CD8-positive, alpha-beta memory T cell (primary cell): ENCODE results near the gene CLPTM1L. TPM values are rescaled to one million over a fixed set of nuclear protein-coding genes. Genes with fewer than 3 reads are reported as not detected.

Experiments
- CTCF ChIA-PET: fragments of 350-600 bp; sonication (Branson Sonifier 250); formaldehyde crosslinking; loops from one replicate; lab custom pipeline; 2021; ENCODE audit warnings: antibody characterized with exemption; lab: Charles Lee
- POLR2A ChIA-PET: fragments of 350-600 bp; sonication (Branson Sonifier 250); formaldehyde crosslinking; loops from one replicate; lab custom pipeline; 2021; ENCODE audit warnings: antibody characterized with exemption; lab: Charles Lee
- DNase-seq, 5 donors: peaks; one replicate each; pipeline versions ENCODE4 v3.0.0 to v3.0.0-alpha.2; 2020 to 2022; ENCODE audit warnings: mixed read lengths in 1 of 5
- H3K27ac ChIP-seq: one replicate; pipeline ENCODE4 v1.7.0; 2013; ENCODE audit warnings: low read depth, mild to moderate bottlenecking, low read length, moderate library complexity
- H3K27me3 ChIP-seq: 2 replicates; pipeline ENCODE4 v1.7.0; 2013; ENCODE audit warnings: low read length, mild to moderate bottlenecking; ENCODE audit not compliant: insufficient read depth, poor library complexity, severe bottlenecking
- H3K36me3 ChIP-seq: 2 replicates; pipeline ENCODE4 v1.7.0; 2013; ENCODE audit warnings: mild to moderate bottlenecking, low read length, moderate library complexity; ENCODE audit not compliant: insufficient read depth
- H3K4me1 ChIP-seq: 2 replicates; pipeline ENCODE4 v1.7.0; 2013; ENCODE audit warnings: mild to moderate bottlenecking, low read length, moderate library complexity; ENCODE audit not compliant: insufficient read depth
- H3K4me3 ChIP-seq: 2 replicates; pipeline ENCODE4 v1.7.0; 2013; ENCODE audit warnings: mild to moderate bottlenecking, low read length
- H3K9me3 ChIP-seq: 2 replicates; pipeline ENCODE4 v1.7.0; 2013; ENCODE audit warnings: mild to moderate bottlenecking, low read length
- H3K27ac Mint-ChIP-seq, 8 donors: one replicate each; pipeline ENCODE4 v1.8.0; 2020 to 2021; ENCODE audit warnings: mixed read lengths in 8 of 8, mild to moderate bottlenecking in 6 of 8, inconsistent platforms in 3 of 8, moderate library complexity in 3 of 8
- H3K27me3 Mint-ChIP-seq, 2 donors: one replicate each; pipeline ENCODE4 v1.8.0; 2020 to 2021; ENCODE audit warnings: mixed read lengths in 2 of 2, mild to moderate bottlenecking in 1 of 2, moderate library complexity in 1 of 2
- H3K36me3 Mint-ChIP-seq, 3 donors: one replicate each; pipeline ENCODE4 v1.8.0; 2020 to 2021; ENCODE audit warnings: mixed read lengths in 3 of 3, inconsistent platforms in 1 of 3, mild to moderate bottlenecking in 1 of 3
- H3K4me1 Mint-ChIP-seq, 3 donors: one replicate each; pipeline ENCODE4 v1.8.0; 2020 to 2021; ENCODE audit warnings: mixed read lengths in 3 of 3, inconsistent platforms in 1 of 3, mild to moderate bottlenecking in 1 of 3
- H3K4me3 Mint-ChIP-seq, 7 donors: one replicate each; pipeline ENCODE4 v1.8.0; 2020 to 2021; ENCODE audit warnings: mixed read lengths in 7 of 7, mild to moderate bottlenecking in 6 of 7, moderate library complexity in 4 of 7, inconsistent platforms in 2 of 7
- H3K9me3 Mint-ChIP-seq, 5 donors: one replicate each; pipeline ENCODE4 v1.8.0; 2020 to 2022; ENCODE audit warnings: mixed read lengths in 5 of 5, mild to moderate bottlenecking in 3 of 5, moderate library complexity in 2 of 5, inconsistent platforms in 1 of 5
- polyA plus RNA-seq: library from polyadenylated mRNA; unstranded; fragments of 300-500 nt; fragmentation: Illumina TruSeq; gene quantifications from one replicate; pipeline ENCODE4 v1.2.3, GENCODE V29; 2021
- total RNA-seq, 2 experiments: library from RNA; stranded (reverse); gene quantifications; one replicate each; pipeline ENCODE4 v1.2.3, GENCODE V29; 2021

CLPTM1L gene
- total and polyA plus RNA-seq, 3 experiments from 2014 or later = 68.1 to 110 (median 109) TPM

DNA sequence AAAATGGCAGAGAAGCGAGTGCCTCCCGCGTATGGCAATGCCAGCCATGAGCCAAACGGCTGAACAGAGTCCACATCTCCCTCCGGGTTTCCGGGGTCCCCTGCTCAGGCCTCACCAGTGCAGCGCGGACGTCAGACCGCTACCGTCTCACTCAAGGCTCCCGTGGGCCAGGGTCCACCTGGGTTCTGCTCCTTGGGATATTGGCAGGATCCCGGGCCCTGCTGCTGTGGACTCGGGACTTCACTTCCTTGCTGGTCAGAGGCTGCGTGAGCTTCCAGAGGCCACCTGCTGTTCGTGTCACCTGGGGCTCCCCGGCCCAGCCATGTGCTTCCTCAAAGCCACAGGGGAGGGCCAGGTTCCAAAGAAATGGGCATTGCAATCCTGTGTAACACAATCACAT is 38.4 kb upstream of the CLPTM1L start:
- Mint-ChIP-seq H3K4me1 (peaks cover 35 to 48% (median 37%) of the 10 kb centered on the region in 3 donors), H3K36me3 (peaks cover 0 to 6% (median 0%) of the 10 kb centered on the region in 3 donors), H3K4me3 (peak overlapping the region in 1 of 7 donors; percentile 37), H3K9me3 (no peaks in the 10 kb centered on the region), H3K27me3 (peaks cover 0 to 4% of the 10 kb centered on the region in 2 donors), H3K27ac (no peak overlapping the region)
- DNase-seq = no peak
- H3K27me3 ChIP-seq = no peaks in the 10 kb centered on the region
- H3K27ac ChIP-seq = no peak overlapping the region
- no peak overlapping the region for H3K4me3 ChIP-seq
- H3K9me3 ChIP-seq = no peaks in the 10 kb centered on the region
- ChIA-PET POLR2A (no interaction called here), CTCF (no interaction called here)
- peaks cover 24% of the 10 kb centered on the region for H3K4me1 ChIP-seq
- H3K36me3 ChIP-seq = no peaks in the 10 kb centered on the region

DNA sequence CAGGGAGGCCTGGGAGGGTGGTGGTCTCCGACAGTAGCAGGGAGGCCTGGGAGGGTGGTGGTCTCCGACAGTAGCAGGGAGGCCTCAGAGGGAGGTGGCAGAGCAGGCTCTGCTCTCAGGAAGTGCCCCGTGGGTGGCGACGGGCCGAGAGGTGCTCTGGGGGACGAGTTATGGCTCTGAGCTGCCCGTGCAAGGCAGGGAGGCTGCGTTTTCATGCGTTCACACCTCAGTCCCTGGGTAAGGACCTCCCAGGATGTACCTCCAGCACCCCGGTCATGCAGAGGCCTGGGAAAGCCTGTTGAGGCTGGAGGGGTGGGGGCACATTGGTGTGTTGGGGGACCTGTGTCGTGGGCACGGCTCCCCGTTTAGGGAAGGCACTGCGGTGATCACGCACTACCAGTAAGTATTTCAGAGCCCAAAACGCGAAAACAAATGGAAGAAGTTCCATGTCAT is 37.4 kb upstream of the CLPTM1L start:
- H3K9me3 Mint-ChIP-seq = no peaks in the 10 kb centered on the region
- Histone ChIP-seq H3K4me3 (no peak overlapping the region), H3K4me1 (peaks cover 23% of the 10 kb centered on the region), H3K27ac (no peak overlapping the region), H3K36me3 (no peaks in the 10 kb centered on the region), H3K9me3 (no peaks in the 10 kb centered on the region), H3K27me3 (no peaks in the 10 kb centered on the region)
- H3K36me3 Mint-ChIP-seq = peaks cover 0 to 6% (median 0%) of the 10 kb centered on the region in 3 donors
- POLR2A ChIA-PET = no interaction called here
- no peak overlapping the region for H3K27ac Mint-ChIP-seq
- no peak for DNase-seq
- peaks cover 32 to 44% (median 34%) of the 10 kb centered on the region in 3 donors for H3K4me1 Mint-ChIP-seq
- CTCF ChIA-PET = interaction anchor here (4.7 kb wide), 1 partner anchor 263 kb away, joined by 37 read pairs; no protein-coding TSS in a partner anchor
- H3K4me3 Mint-ChIP-seq = no peak overlapping the region
- H3K27me3 Mint-ChIP-seq = peaks cover 0 to 9% of the 10 kb centered on the region in 2 donors

DNA sequence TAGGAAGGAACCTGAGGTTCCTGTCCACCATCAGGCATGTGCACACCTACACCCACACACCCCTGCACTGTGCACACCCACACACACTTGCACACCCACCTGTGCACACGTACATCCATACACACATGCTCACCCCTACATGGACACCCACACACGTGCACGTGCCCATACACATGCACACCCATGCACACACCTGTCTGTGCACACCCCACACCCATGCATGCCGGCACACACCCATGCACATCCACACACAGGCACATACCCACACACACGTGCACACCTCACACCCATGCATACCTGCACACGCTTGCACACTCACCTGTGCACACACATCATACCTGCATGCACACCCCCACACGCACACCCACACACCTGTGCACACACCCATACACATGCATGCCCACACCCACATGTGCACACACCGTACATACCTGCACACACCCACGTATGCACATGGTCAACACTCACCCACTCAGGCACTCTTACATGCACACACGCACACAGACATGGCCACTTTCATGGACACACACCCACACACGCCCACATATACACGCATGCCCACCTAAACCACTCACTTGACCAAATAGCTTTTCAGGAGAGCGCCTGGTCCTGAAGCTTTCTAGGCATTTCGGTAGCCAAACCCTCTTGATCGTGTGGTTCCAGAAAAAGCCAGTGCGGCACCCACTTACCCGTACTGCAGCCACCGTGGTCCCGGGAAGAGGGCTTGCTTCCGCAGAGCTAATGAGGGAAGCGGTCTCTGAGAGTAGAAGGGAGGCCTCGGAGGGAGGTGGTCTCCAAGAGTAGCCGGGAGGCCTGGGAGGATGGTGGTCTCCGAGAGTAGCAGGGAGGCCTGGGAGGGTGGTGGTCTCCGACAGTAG is 36.7 kb upstream of the CLPTM1L start:
- ChIA-PET POLR2A (no interaction called here), CTCF (interaction anchor here (0.9 to 4.7 kb wide), 9 partner anchors 14 to 264 kb away, joined by 3 to 37 read pairs (median 4); no protein-coding TSS in a partner anchor)
- H3K4me3 Mint-ChIP-seq = peak overlapping the region in 5 of 7 donors; percentile 2 to 51 (median 36)
- peaks cover 0 to 9% of the 10 kb centered on the region in 2 donors for H3K27me3 Mint-ChIP-seq
- H3K27ac Mint-ChIP-seq = peak overlapping the region in 2 of 8 donors; percentile 56 to 63
- Histone ChIP-seq H3K4me3 (no peak overlapping the region), H3K27me3 (no peaks in the 10 kb centered on the region), H3K9me3 (no peaks in the 10 kb centered on the region), H3K4me1 (peaks cover 16% of the 10 kb centered on the region), H3K36me3 (no peaks in the 10 kb centered on the region), H3K27ac (no peak overlapping the region)
- peaks cover 0 to 6% (median 0%) of the 10 kb centered on the region in 3 donors for H3K36me3 Mint-ChIP-seq
- no peaks in the 10 kb centered on the region for H3K9me3 Mint-ChIP-seq
- peak in 1 of 5 donors; percentile 29 for DNase-seq
- H3K4me1 Mint-ChIP-seq = peaks cover 26 to 37% (median 28%) of the 10 kb centered on the region in 3 donors

DNA sequence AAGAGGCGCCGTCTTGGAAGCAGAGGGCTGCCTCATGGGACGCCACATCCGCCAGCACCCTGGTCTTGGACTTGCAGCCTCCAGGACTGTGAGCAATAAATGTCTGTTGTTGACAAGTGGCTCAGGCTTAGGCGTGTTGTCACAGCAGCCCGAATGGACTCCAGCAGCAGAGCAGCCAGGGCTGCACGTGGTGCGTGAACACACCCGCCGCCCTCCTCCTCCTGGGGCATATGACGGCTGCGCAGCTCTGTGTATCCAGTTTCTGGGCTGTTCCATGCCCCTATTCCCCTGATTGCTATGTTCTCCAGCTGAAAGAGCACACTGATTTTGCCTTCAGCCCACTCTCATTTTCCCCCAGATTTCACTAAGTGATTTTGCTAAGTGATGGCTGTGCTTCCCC is 36.0 kb upstream of the CLPTM1L start:
- Histone ChIP-seq H3K4me3 (no peak overlapping the region), H3K27me3 (no peaks in the 10 kb centered on the region), H3K4me1 (peaks cover 14% of the 10 kb centered on the region), H3K36me3 (no peaks in the 10 kb centered on the region), H3K9me3 (no peaks in the 10 kb centered on the region), H3K27ac (no peak overlapping the region)
- Mint-ChIP-seq H3K4me3 (peak overlapping the region in 3 of 7 donors; percentile 36 to 60 (median 51)), H3K4me1 (peaks cover 21 to 31% (median 23%) of the 10 kb centered on the region in 3 donors), H3K9me3 (no peaks in the 10 kb centered on the region), H3K36me3 (peaks cover 0 to 3% (median 0%) of the 10 kb centered on the region in 3 donors), H3K27ac (peak overlapping the region in 1 of 8 donors; percentile 46), H3K27me3 (peaks cover 0 to 9% of the 10 kb centered on the region in 2 donors)
- DNase-seq = no peak
- CTCF ChIA-PET = interaction anchor here (0.9 to 4.7 kb wide), 21 partner anchors 10 to 264 kb away, joined by 3 to 37 read pairs (median 4); no protein-coding TSS in a partner anchor
- POLR2A ChIA-PET = no interaction called here

DNA sequence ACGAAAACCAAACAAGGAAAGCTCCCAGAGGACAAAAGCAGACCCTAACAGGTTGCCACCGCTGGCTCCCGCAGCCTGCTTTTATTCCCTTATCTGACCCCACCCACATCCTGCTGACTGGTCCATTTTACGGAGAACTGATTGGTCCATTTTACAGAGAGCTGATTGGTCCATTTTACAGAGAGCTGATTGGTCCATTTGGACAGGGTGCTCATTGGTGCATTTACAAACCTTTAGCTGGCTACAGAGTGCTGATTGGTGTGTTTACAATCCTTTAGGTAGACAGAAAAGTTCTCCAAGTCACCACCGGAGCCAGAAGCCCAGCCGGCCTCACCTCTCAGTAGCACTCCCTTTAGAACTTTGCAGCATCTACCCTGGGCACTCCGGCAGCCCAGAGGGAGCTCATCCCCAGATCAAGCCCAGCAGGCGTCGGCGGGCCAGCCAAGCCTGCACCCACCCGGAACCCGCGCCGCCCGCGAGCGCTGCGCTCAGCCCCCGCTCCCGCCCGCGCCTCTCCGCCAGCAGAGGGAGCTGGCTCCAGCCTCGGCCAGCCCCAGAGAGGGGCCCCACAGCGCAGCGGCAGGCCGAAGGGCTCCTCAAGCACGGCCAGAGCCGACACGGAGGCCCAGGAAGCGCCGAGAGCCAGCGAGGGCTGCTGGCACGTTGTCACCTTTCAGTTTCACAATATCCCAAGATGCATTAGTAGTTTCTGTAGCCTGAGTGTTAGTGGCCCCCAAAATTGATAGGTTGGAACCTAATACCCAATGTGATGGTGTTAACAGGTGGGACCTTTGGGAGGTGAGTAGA is 35.3 kb upstream of the CLPTM1L start:
- Histone ChIP-seq H3K4me1 (peaks cover 9% of the 10 kb centered on the region), H3K36me3 (no peaks in the 10 kb centered on the region), H3K27ac (no peak overlapping the region), H3K9me3 (no peaks in the 10 kb centered on the region), H3K4me3 (peak overlapping the region; percentile 38), H3K27me3 (no peaks in the 10 kb centered on the region)
- ChIA-PET POLR2A (no interaction called here), CTCF (interaction anchor here (0.7 to 4.7 kb wide), 32 partner anchors 10 to 939 kb away, joined by 3 to 37 read pairs (median 4); no protein-coding TSS in a partner anchor)
- H3K36me3 Mint-ChIP-seq = no peaks in the 10 kb centered on the region
- peak; percentile 43 to 69 (median 67) for DNase-seq
- H3K27me3 Mint-ChIP-seq = peaks cover 0 to 9% of the 10 kb centered on the region in 2 donors
- peak overlapping the region in 7 of 8 donors; percentile 11 to 90 (median 60) for H3K27ac Mint-ChIP-seq
- peaks cover 16 to 30% (median 18%) of the 10 kb centered on the region in 3 donors for H3K4me1 Mint-ChIP-seq
- no peaks in the 10 kb centered on the region for H3K9me3 Mint-ChIP-seq
- H3K4me3 Mint-ChIP-seq = peak overlapping the region; percentile 60 to 81 (median 72)

DNA sequence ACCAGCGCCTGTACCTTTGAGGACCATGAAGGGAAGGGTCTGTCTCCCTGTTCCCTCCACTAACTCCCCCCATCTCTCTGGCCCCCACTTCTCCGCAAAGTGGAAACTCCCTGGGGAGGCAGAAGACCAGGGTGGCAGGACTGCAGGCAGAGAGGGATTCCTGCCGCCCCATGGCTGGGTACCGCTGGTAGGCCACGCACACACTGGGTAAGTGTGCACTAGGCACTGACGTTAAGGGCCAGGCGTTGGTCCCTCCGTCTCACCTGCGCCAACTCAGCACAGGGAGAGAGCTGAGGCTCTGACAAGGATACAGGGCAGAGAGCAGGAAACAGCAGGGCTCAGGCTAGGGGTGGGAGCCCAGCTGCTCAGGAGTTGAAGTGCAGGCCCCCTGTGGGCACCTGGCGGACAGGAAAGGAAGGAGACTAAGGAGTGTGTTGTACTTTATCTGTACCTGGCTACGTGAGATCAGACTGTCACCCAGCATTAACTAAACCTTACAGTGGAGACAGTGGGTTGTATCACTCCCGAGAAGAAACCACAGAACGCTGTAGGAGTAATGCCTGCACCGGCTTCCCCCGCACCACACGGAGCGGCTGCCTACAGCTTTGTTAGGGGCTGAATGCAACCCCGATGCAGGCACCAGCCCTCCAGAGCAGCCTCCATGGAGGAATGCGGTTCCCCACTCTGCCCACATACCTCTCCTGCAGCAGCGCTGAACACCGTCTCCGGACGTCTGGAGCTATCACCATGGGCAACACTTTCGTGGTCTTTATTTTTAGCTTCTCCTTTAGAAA is 34.2 kb upstream of the CLPTM1L start:
- H3K9me3 Mint-ChIP-seq = no peaks in the 10 kb centered on the region
- Histone ChIP-seq H3K27ac (no peak overlapping the region), H3K36me3 (no peaks in the 10 kb centered on the region), H3K9me3 (no peaks in the 10 kb centered on the region), H3K27me3 (no peaks in the 10 kb centered on the region), H3K4me3 (no peak overlapping the region), H3K4me1 (peaks cover 13% of the 10 kb centered on the region)
- H3K27me3 Mint-ChIP-seq = peaks cover 0 to 9% of the 10 kb centered on the region in 2 donors
- peak overlapping the region in 1 of 7 donors; percentile 79 for H3K4me3 Mint-ChIP-seq
- no peak overlapping the region for H3K27ac Mint-ChIP-seq
- ChIA-PET CTCF (interaction anchor here (0.9 to 4.7 kb wide), 15 partner anchors 9 to 937 kb away, joined by 3 to 37 read pairs (median 4); no protein-coding TSS in a partner anchor), POLR2A (no interaction called here)
- peaks cover 21 to 37% (median 26%) of the 10 kb centered on the region in 3 donors for H3K4me1 Mint-ChIP-seq
- H3K36me3 Mint-ChIP-seq = no peaks in the 10 kb centered on the region
- peak in 1 of 5 donors; percentile 25 for DNase-seq

DNA sequence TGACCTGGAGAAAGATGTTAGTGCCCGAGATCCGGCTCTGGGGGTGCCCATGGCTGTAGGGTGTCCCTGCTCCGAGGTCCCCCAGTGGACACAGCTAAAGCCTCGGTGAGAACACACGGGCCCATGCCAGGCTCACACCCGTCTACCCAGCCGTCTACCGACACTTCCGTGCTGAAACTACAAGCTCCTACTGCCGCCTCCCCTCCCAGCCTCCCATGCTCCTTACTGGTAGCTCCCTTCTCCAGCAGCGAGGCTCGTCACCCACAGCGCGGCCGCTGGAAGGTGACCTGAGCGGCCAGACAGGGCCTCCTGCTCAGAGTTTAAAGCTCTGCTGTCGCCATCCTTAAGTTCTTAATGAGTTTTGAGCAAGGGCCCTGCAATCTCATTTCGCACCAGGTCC is 33.2 kb upstream of the CLPTM1L start:
- Histone ChIP-seq H3K4me1 (peaks cover 13% of the 10 kb centered on the region), H3K27ac (no peak overlapping the region), H3K27me3 (no peaks in the 10 kb centered on the region), H3K9me3 (no peaks in the 10 kb centered on the region), H3K4me3 (no peak overlapping the region), H3K36me3 (no peaks in the 10 kb centered on the region)
- ChIA-PET CTCF (interaction anchor here (0.9 to 4.7 kb wide), 3 partner anchors 8 to 267 kb away, joined by 3 to 37 read pairs (median 3); no protein-coding TSS in a partner anchor), POLR2A (no interaction called here)
- no peak overlapping the region for H3K4me3 Mint-ChIP-seq
- H3K36me3 Mint-ChIP-seq = no peaks in the 10 kb centered on the region
- peak in 1 of 5 donors; percentile 35 for DNase-seq
- H3K27me3 Mint-ChIP-seq = peaks cover 0 to 9% of the 10 kb centered on the region in 2 donors
- H3K27ac Mint-ChIP-seq = no peak overlapping the region
- no peaks in the 10 kb centered on the region for H3K9me3 Mint-ChIP-seq
- H3K4me1 Mint-ChIP-seq = peaks cover 25 to 46% (median 30%) of the 10 kb centered on the region in 3 donors
